Transverse colon (tissue), 4 donors: ENCODE measurements around the gene KAZN.

ENCODE experiments used
- CTCF ChIP-seq, 5 experiments: fragments of 200-600 bp in 3 of 5; fragments of 450-650 bp in 2 of 5; sonication (generic) in 3 of 5; IDR thresholded peaks; 1 replicate in 2 of 5; 2 replicates in 3 of 5; pipeline ENCODE4 v1.5.1; 2016 to 2017; ENCODE audit warnings: antibody characterized with exemption in 5 of 5, inconsistent platforms in 3 of 5, mild to moderate bottlenecking in 2 of 5, moderate library complexity in 1 of 5
- EP300 ChIP-seq: sonication (generic); formaldehyde crosslinking; IDR thresholded peaks from one replicate; pipeline ENCODE4 v1.6.1; 2017; ENCODE audit warnings: antibody characterized with exemption, low read depth
- POLR2A ChIP-seq: fragments of 450-650 bp; IDR thresholded peaks from one replicate; pipeline ENCODE4 v1.6.1; 2016; ENCODE audit warnings: antibody characterized with exemption, mild to moderate bottlenecking, moderate library complexity
- POLR2AphosphoS5 ChIP-seq, 3 donors: sonication (generic); formaldehyde crosslinking; IDR thresholded peaks; one replicate each; pipeline ENCODE4 v1.6.1; 2016; ENCODE audit warnings: antibody characterized with exemption in 3 of 3

- TF ChIP-seq CTCF (IDR thresholded peaks at IDR 0.05) (no peak), EP300 (no peak), POLR2A (no peak), POLR2AphosphoS5 (IDR thresholded peaks at IDR 0.05) (no peak)
Observed at GRCh38 chr1:14687147-14687546, 88.7 kb downstream of the KAZN start.
